PC-9 (cell line): ENCODE measurements around the gene KCNMB2.

Experiments used
- CTCF ChIP-seq: fragments of 200-600 bp; sonication (generic); conservative IDR thresholded peaks from 2 replicates; pipeline ENCODE4 v1.6.1; 2017; ENCODE audit warnings: mixed run types, antibody characterized with exemption, mild to moderate bottlenecking, moderate library complexity
- EZH2 ChIP-seq: fragments of 200-600 bp; sonication (generic); IDR thresholded peaks from 2 replicates; pipeline ENCODE4 v1.8.0; 2017; ENCODE audit warnings: antibody characterized with exemption, low read depth

- TF ChIP-seq CTCF (no peak), EZH2 (no peak)
Measured at GRCh38 chr3:178741020-178741419, 204.8 kb downstream of the KCNMB2 start.
